Fibroblast of skin of back (primary cell): ENCODE results near the gene CCSER1.
"Not testable (repeated sequence)": the region's sequence is repeated elsewhere in the genome, so short reads cannot be mapped to it uniquely, and the experiment has no call there.

ENCODE experiments used
- DNase-seq: peaks from one replicate; pipeline ENCODE4 v3.0.0-alpha.2; 2013

Gene CCSER1

GRCh38 chr4:91298156-91298700, 1171.0 kb downstream of the CCSER1 start:
- no peak for DNase-seq

DNA sequence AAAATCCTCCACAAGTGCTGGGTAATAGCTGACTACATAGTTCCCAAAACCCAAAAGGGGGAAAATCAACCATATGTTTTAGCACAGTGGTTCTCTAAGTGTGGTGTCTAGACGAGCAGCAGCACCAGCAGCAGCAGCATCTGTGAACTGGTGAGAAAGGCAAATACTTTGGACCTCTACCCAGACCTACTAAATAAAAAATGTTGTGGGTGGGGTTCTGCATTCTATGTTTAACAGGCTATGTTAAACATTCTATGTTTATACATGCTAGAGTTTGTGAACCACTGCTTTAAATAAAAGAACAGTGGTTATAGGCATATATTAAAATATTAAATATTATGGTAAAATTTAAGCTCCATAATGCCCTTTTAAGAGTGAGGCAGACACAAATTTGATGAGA, 1171.6 kb downstream of the CCSER1 start:
- DNase-seq: no peak

DNA sequence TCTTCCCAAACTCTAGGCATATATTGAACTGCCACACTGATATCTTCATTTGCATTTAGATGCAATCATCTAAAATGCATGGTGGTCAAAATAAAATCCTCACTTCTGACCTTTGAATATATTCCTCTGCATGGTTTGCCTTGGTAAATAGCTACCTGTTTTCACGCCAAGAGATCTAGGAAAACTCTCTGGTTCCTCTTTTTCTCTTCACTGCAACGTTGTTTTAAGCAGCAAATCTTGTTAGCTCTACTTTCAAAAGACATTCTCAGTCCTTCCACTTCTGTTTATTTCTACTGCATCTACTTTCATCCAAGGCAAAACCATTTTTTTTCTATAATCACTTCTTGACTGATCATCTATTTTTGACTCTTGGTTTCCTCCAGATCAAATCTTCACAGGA, 1174.9 kb downstream of the CCSER1 start:
- DNase-seq: no peak

GRCh38 chr4:91304292-91304691, 1177.1 kb downstream of the CCSER1 start:
- no peak for DNase-seq

DNA sequence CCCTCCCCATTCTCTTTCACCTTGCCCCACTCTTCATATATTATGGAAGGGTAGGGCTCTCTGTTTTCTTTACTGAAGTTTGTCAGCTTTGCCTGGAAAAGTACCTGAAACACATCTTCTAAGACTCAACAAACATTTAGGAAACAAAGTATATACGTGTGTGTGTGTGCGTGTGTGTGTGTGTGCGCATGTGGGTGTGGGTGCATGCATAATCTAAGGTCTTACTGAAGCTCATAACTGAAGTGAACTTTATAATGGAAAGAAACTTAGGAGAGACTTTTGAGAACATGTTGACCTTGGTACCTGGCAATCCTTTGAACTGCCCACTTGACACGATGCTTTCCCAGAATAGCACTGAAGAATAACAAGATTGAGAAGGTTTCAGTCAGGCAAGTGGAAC, 1190.2 kb downstream of the CCSER1 start:
- no peak for DNase-seq

- DNase-seq: no peak
Observed at GRCh38 chr4:91319556-91320268, 1192.5 kb downstream of the CCSER1 start.

- DNase-seq: no peak
Observed at GRCh38 chr4:91322961-91323360, 1195.8 kb downstream of the CCSER1 start.

DNA sequence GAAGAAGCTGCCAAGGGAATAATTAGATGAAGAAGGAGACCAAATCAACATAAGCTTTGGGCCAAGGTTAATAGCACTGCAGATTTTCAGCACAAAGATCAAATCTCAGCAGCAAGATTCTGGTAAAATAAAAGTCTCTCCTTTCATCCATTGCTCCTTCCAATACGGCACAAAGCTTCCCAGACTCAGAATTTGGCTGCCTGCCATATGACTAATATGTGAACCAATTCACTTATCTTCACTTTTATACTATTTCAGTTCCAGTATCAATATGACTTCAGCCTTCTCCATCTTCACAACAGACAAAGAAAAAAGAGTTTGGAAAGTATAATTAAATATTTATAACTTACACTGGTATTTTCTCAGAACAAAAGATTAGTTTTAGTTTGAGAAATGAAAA, 1198.3 kb downstream of the CCSER1 start:
- DNase-seq: peak; percentile 72

DNA sequence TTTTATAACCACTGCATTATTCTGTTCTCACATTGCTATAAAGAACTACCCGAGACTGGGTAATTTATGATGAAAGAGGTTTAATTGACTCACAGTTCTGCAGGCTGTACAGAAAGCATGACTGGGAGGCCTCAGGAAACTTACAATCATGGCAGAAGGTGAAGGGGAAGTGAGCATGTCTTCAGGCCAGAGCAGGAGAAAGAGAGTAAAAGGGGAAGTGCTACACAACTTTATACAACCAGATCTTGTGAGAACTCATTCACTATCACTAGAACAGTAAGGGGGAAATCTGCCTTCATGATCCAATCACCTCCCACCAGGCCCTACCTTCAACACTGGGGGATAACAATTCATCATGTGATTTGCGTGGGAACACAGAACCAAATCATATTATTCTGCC, 1199.0 kb downstream of the CCSER1 start:
- DNase-seq: not testable (repeated sequence)

GRCh38 chr4:91330555-91331137, 1203.5 kb downstream of the CCSER1 start:
- DNase-seq: peak; percentile 26

DNA sequence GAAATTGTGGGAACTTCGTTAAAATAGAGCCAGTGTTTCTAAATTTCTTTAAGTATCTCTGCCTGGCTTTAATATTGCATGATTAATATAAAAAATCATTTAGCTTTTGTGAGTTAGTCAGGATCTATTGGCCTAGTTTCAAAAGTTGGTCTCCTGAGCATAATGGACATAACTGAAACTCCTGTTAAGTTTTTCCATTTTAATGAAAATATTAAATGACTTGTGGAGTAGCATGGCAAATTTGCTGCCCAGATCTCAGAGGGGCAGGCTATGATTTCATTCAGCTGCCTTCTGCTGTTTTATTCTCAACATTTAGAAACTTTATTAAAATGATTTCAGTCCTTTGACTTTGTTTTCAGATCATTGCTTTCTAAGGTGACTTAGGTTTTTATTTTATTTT, 1213.6 kb downstream of the CCSER1 start:
- DNase-seq: no peak

DNA sequence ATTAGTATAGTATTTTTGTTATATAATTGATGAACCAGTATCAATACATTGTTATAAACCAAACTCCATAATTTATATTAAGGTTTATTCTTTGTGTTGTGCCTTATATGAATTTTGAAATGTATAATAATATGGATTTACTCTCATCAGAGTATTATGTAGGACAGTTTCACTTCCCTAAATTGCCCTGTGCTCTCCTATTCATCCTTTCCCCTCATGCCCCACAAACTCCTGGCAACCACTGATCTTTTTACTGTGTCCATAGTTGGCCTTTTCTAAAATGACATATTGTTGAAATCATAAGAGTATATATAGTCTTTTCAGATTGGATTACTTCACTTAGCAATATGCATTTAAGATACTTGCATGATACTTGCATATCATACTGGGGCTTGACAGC, 1218.4 kb downstream of the CCSER1 start:
- DNase-seq: no peak

DNA sequence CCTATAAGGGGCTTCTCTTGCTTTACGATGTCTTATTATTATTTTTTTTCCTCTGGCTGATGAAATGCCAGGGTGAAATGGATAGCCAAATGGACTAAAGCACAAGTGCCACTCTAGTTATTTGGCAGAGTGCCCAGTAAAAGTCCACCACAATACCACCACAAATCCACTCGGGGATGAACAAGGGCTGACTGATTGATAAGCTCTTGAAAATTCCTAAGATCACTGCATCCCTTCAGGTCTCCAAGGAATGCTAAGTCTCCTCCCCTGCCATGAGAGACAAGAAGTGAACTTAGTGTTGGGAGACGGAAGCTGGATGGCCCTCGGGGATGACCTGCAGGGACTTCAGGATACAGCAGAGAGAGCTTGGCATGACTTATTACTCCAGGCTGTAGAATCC, 1229.3 kb downstream of the CCSER1 start:
- not testable (repeated sequence) for DNase-seq

GRCh38 chr4:91358016-91358415, 1230.8 kb downstream of the CCSER1 start:
- not testable (repeated sequence) for DNase-seq

DNA sequence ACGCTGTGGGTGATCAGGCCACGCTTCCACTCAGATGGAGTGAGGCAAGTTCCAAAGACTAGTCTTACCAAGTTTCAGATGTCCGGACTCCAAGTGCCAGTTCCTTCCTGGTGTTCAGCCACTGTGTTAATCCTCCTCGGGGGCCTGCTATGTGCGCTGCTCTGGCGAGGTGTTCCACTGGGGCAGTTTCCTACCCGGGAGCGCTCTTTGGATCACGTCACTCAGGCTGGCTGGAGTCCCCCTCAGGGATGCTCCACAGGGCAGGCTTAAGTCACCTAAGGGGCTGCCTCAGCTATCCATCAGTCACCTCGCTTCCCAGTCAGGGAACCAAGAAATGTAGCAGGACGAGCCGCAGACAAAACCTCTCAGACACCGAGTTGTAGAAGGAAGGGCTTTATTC, 1231.4 kb downstream of the CCSER1 start:
- DNase-seq: not testable (repeated sequence)

- DNase-seq: no peak
Observed at GRCh38 chr4:91359041-91360031, 1232.1 kb downstream of the CCSER1 start.

- no peak for DNase-seq
Observed at GRCh38 chr4:91362125-91362524, 1234.9 kb downstream of the CCSER1 start.

GRCh38 chr4:91366554-91366953, 1239.4 kb downstream of the CCSER1 start:
- no peak for DNase-seq

DNA sequence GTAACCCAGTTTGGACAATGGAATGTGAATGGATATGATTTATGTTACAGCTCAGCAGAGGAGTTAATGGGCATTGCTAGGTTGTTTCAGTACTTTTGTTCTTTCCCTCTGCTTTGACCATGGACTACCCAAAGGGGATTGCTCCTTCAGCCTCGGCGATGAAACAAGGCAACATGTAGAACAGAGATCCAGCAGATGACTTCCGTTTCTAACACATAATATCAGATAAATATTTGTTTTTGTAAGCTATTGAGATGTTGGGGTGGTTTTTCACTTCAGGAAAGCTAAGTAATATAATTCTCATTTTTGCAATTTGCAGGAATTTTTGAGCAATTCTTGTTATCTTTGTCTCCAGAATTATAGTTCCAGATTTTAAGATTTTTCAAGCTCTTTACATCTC, 1241.9 kb downstream of the CCSER1 start:
- DNase-seq: no peak

- DNase-seq: no peak
Observed at GRCh38 chr4:91373546-91373945, 1246.4 kb downstream of the CCSER1 start.

DNA sequence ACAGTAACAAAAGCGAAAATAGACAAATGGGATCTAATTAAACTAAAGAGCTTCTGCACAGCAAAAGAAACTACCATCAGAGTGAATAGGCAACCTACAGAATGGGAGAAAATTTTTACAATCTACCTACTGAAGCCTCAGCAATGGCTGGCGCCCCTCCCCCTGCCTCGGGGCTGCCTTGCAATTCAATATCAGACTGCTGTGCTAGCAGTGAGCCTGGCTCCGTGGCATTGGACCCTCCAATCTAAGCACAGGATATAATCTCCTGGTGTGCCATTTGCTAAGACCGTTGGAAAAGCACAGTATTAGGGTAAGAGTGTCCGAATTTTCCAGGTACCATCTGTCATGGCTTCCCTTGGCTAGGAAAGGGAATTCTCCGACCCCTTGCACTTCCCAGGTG, 1278.2 kb downstream of the CCSER1 start:
- not testable (repeated sequence) for DNase-seq

DNA sequence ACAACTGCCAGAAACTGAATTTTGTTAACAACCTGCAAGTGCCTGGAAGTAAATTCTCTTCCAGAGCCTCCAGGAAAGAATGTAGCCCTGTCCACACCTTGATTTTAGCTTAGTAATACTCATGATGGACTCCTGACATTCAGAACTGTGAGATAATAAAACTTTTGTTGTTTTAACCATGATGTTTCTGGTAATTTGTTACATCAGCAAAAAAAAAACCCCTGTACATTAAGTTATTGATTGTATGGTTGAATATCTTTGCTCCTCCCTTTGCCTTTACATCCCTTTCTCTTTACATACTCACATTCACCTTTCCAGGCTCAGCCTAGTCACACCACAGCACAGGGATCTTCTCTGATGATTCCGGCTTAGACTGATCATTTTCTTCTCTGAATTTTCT, 1294.8 kb downstream of the CCSER1 start:
- no peak for DNase-seq

DNA sequence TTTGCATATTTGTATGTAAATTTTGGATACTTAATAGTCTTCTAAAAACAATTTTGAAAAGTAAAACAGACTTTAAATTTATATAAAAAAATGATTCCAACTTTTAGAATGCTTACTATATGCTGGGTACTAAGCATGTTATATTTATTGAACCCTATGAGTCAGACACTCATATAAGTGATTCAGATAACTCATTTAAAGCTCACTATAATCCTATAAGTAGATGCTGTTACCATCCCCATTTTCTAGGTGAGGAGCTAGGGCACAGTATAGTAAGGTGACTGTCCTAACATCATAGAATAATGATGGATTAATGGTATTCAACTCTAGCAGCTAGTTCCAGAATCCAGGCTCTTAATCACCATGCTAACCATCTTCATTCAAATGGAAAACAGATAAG, 1299.5 kb downstream of the CCSER1 start:
- no peak for DNase-seq
